ENCODE data around the gene ABL1. TPM values are rescaled to one million over a fixed set of nuclear protein-coding genes. Genes with fewer than 3 reads are reported as not detected.
"Not testable (repeated sequence)": the region's sequence is repeated elsewhere in the genome, so short reads cannot be mapped to it uniquely, and the experiment has no call there.

The ABL1 gene
- 19.5 and 27.6 TPM in 2 replicates for total RNA-seq (2014; rRNA removed; shearing (Covaris generic); ENCODE audit: low replicate concordance)

- in situ Hi-C loops (cut with HindIII; ENCODE audit: low pct_unique_long_range_greater_than_20kb, low sequenced_read_pairs): no loop called here
- DNase-seq (ENCODE audit: low read depth): peak; percentile 87
Observed at GRCh38 chr9:130834371-130835336, at the start of gene ABL1. Gene ABL1 (plus strand): TSS chr9:130835254. CDS start chr9:130835447, 193 bp downstream.

GRCh38 chr9:130785940-130786508 is 49.0 kb upstream of the ABL1 start:
- in situ Hi-C loops (cut with HindIII; ENCODE audit: low pct_unique_long_range_greater_than_20kb, low sequenced_read_pairs): no loop called here
- no peak for DNase-seq (ENCODE audit: low read depth)

- in situ Hi-C loops (cut with HindIII; ENCODE audit: low pct_unique_long_range_greater_than_20kb, low sequenced_read_pairs): no loop called here
Observed at GRCh38 chr9:130786526-130786925, 48.5 kb upstream of the ABL1 start.

GRCh38 chr9:130789747-130790672 is 45.0 kb upstream of the ABL1 start:
- in situ Hi-C loops (cut with HindIII; ENCODE audit: low pct_unique_long_range_greater_than_20kb, low sequenced_read_pairs): loop anchor here (10.0 kb wide), 1 partner anchor 65 kb away; no protein-coding TSS in a partner anchor
- no peak for DNase-seq (ENCODE audit: low read depth)

More at GRCh38 chr9:130786526-130786925, 48.5 kb upstream of the ABL1 start:
- no peak for DNase-seq (ENCODE audit: low read depth)

- in situ Hi-C loops (cut with HindIII; ENCODE audit: low pct_unique_long_range_greater_than_20kb, low sequenced_read_pairs): loop anchor here (10.0 kb wide), 1 partner anchor 63 kb away; no protein-coding TSS in a partner anchor
- DNase-seq (ENCODE audit: low read depth): no peak
Observed at GRCh38 chr9:130791303-130791894, 43.7 kb upstream of the ABL1 start.

DNA sequence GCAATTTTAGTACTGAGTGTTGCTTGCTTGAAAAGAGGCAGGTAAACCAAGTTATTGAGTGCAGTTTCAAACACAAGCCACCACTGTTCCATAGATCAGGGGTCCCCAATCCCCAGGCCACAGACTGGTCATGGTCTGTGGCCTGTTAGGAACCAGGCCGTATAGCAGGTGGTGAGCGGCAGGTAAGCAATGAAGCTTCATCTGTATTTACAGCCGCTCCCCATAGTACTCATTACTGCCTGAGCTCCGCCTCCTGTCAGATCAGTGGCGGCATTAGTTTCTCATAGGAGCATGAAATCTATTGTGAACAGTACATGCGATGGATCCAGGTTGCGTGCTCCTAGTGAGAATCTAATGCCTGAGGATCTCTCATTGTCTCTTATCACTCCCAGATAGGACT is 41.5 kb upstream of the ABL1 start:
- in situ Hi-C loops (cut with HindIII; ENCODE audit: low pct_unique_long_range_greater_than_20kb, low sequenced_read_pairs): loop anchor here (10.0 kb wide), 1 partner anchor 61 kb away; no protein-coding TSS in a partner anchor
- no peak for DNase-seq (ENCODE audit: low read depth)

GRCh38 chr9:130794021-130794420 is 41.0 kb upstream of the ABL1 start:
- in situ Hi-C loops (cut with HindIII; ENCODE audit: low pct_unique_long_range_greater_than_20kb, low sequenced_read_pairs): loop anchor here (10.0 kb wide), 1 partner anchor 61 kb away; no protein-coding TSS in a partner anchor
- not testable (repeated sequence) for DNase-seq (ENCODE audit: low read depth)

DNA sequence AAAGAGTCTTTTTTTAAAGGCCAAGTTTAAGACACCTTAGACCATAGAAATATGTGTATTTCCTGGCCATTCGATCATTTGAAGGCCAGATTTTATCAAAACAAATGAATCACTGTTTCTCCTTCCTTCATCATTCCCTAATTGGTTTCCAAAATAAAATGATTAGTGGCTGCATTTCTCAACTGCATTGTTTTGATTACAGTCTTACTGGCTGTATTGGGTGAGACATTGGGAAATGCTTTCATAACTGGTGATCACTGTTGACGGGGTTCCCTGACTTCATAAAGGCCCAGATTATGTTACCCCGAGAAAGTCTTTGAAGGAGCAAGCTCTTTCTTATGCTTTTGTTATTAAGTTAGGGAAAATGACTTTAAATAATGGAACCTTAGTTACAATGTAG is 40.6 kb upstream of the ABL1 start:
- in situ Hi-C loops (cut with HindIII; ENCODE audit: low pct_unique_long_range_greater_than_20kb, low sequenced_read_pairs): loop anchor here (10.0 kb wide), 1 partner anchor 60 kb away; no protein-coding TSS in a partner anchor
- not testable (repeated sequence) for DNase-seq (ENCODE audit: low read depth)

GRCh38 chr9:130794923-130795495 is 40.0 kb upstream of the ABL1 start:
- in situ Hi-C loops (cut with HindIII; ENCODE audit: low pct_unique_long_range_greater_than_20kb, low sequenced_read_pairs): loop anchor here (10.0 kb wide), 1 partner anchor 60 kb away; no protein-coding TSS in a partner anchor
- DNase-seq (ENCODE audit: low read depth): no peak

GRCh38 chr9:130803116-130803515 is 31.9 kb upstream of the ABL1 start:
- not testable (repeated sequence) for DNase-seq (ENCODE audit: low read depth)
- in situ Hi-C loops (cut with HindIII; ENCODE audit: low pct_unique_long_range_greater_than_20kb, low sequenced_read_pairs): loop anchor here (25.0 kb wide), 1 partner anchor 541 kb away; the partner anchor contains the start of gene HMCN2

- DNase-seq (ENCODE audit: low read depth): no peak
- in situ Hi-C loops (cut with HindIII; ENCODE audit: low pct_unique_long_range_greater_than_20kb, low sequenced_read_pairs): loop anchor here (25.0 kb wide), 1 partner anchor 543 kb away; the partner anchor contains the start of gene HMCN2
Observed at GRCh38 chr9:130805510-130806326, 29.3 kb upstream of the ABL1 start.

GRCh38 chr9:130806327-130806716 is 28.7 kb upstream of the ABL1 start:
- in situ Hi-C loops (cut with HindIII; ENCODE audit: low pct_unique_long_range_greater_than_20kb, low sequenced_read_pairs): loop anchor here (25.0 kb wide), 1 partner anchor 544 kb away; the partner anchor contains the start of gene HMCN2
- no peak for DNase-seq (ENCODE audit: low read depth)

GRCh38 chr9:130810609-130811136 is 24.4 kb upstream of the ABL1 start:
- in situ Hi-C loops (cut with HindIII; ENCODE audit: low pct_unique_long_range_greater_than_20kb, low sequenced_read_pairs): loop anchor here (25.0 kb wide), 1 partner anchor 548 kb away; the partner anchor contains the start of gene HMCN2

DNA sequence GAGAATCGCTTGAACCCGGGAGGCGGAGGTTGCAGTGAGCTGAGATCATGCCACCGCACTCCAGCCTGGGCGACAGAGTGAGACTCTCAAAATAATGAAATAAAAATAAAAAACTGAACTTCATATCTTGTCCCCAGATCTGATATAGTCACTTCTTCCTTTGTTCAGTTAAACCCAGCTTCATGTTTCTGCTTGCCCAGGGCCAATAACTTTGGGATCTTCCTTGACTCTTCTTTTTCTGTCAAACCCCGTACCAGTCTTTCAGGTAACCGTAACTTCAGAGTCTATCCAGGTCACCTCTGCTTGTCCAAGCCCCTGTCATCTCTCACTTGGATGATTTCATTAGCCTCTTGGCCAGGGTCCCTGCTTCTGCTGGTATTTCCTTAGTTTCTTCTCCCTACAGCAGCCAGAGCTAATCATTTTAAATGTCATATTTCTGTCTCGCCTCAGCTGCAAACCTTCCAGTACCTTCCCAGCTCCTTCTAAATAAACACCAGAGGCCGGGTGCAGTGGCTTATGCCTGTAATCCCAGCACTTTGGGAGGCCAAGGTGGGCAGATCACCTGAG is 19.7 kb upstream of the ABL1 start:
- in situ Hi-C loops (cut with HindIII; ENCODE audit: low pct_unique_long_range_greater_than_20kb, low sequenced_read_pairs): loop anchor here (25.0 kb wide), 1 partner anchor 553 kb away; the partner anchor contains the start of gene HMCN2
- no peak for DNase-seq (ENCODE audit: low read depth)

More at GRCh38 chr9:130810609-130811136, 24.4 kb upstream of the ABL1 start:
- no peak for DNase-seq (ENCODE audit: low read depth)

- DNase-seq (ENCODE audit: low read depth): no peak
- in situ Hi-C loops (cut with HindIII; ENCODE audit: low pct_unique_long_range_greater_than_20kb, low sequenced_read_pairs): loop anchor here (25.0 kb wide), 1 partner anchor 556 kb away; the partner anchor contains the start of gene HMCN2
Observed at GRCh38 chr9:130817914-130818313, 17.1 kb upstream of the ABL1 start.

Measured in Caki2 (cell line).